ENCODE results near the gene HJURP.

The HJURP gene

GRCh38 chr2:233851169-233851568 lies 3.2 kb downstream of the HJURP start:
- no peak overlapping the region for H3K4me3 ChIP-seq (replicated peaks; ENCODE audit: low read depth, low read length)
- TF ChIP-seq CTCF (IDR thresholded peaks at IDR 0.05; ENCODE audit: low read depth, low read length, missing control alignments) = no peak
- no peak for DNase-seq (ENCODE audit: extremely low read depth, low read depth)

- H3K4me3 ChIP-seq (replicated peaks; ENCODE audit: low read depth, low read length) = no peak overlapping the region
- no peak for DNase-seq (ENCODE audit: extremely low read depth, low read depth)
- no peak for TF ChIP-seq CTCF (IDR thresholded peaks at IDR 0.05; ENCODE audit: low read depth, low read length, missing control alignments)
Observed at GRCh38 chr2:233850745-233851144, 3.6 kb downstream of the HJURP start.

- H3K4me3 ChIP-seq (replicated peaks; ENCODE audit: low read depth, low read length) = no peak overlapping the region
- DNase-seq (ENCODE audit: extremely low read depth, low read depth) = no peak
- no peak for TF ChIP-seq CTCF (IDR thresholded peaks at IDR 0.05; ENCODE audit: low read depth, low read length, missing control alignments)
Observed at GRCh38 chr2:233849607-233850271, 4.6 kb downstream of the HJURP start.

- H3K4me3 ChIP-seq (replicated peaks; ENCODE audit: low read depth, low read length) = no peak overlapping the region
- TF ChIP-seq CTCF (IDR thresholded peaks at IDR 0.05; ENCODE audit: low read depth, low read length, missing control alignments) = no peak
- DNase-seq (ENCODE audit: extremely low read depth, low read depth) = no peak
Observed at GRCh38 chr2:233848276-233848675, 6.1 kb downstream of the HJURP start.

GRCh38 chr2:233847248-233847898 lies 7.0 kb downstream of the HJURP start:
- no peak overlapping the region for H3K4me3 ChIP-seq (replicated peaks; ENCODE audit: low read depth, low read length)
- no peak for DNase-seq (ENCODE audit: extremely low read depth, low read depth)
- no peak for TF ChIP-seq CTCF (IDR thresholded peaks at IDR 0.05; ENCODE audit: low read depth, low read length, missing control alignments)

- H3K4me3 ChIP-seq (replicated peaks; ENCODE audit: low read depth, low read length) = no peak overlapping the region
- no peak for TF ChIP-seq CTCF (IDR thresholded peaks at IDR 0.05; ENCODE audit: low read depth, low read length, missing control alignments)
- DNase-seq (ENCODE audit: extremely low read depth, low read depth) = no peak
Observed at GRCh38 chr2:233846387-233847247, 7.7 kb downstream of the HJURP start.

Measured in HFF-Myc (cell line).